HEK293T (cell line): Measurements from ENCODE around the gene ARID1B.

Experiments used
- BHLHE40 ChIP-seq: fragments of 450-650 bp; IDR thresholded peaks from 2 replicates; pipeline ENCODE4 v1.6.1; 2016; ENCODE audit warnings: mild to moderate bottlenecking, moderate library complexity, borderline replicate concordance
- ELF4 ChIP-seq: fragments of 450-650 bp; IDR thresholded peaks from 2 replicates; pipeline ENCODE4 v1.6.1; 2017; ENCODE audit warnings: antibody characterized with exemption
- FOXA1 ChIP-seq: fragments of 450-650 bp; IDR thresholded peaks from 2 replicates; pipeline ENCODE4 v1.6.1; 2016; ENCODE audit warnings: mild to moderate bottlenecking
- FOXM1 ChIP-seq: fragments of 450-650 bp; IDR thresholded peaks from 2 replicates; pipeline ENCODE4 v1.6.1; 2017; ENCODE audit warnings: mild to moderate bottlenecking, borderline replicate concordance
- HDGF ChIP-seq: fragments of 450-650 bp; IDR thresholded peaks from 2 replicates; pipeline ENCODE4 v1.6.1; 2017; ENCODE audit warnings: antibody characterized with exemption, borderline replicate concordance
- L3MBTL2 ChIP-seq: fragments of 450-650 bp; conservative IDR thresholded peaks from 2 replicates; pipeline ENCODE4 v1.6.1; 2016; ENCODE audit warnings: mild to moderate bottlenecking
- LEF1 ChIP-seq: fragments of 450-650 bp; IDR thresholded peaks from 2 replicates; pipeline ENCODE4 v1.6.1; 2017; ENCODE audit warnings: mild to moderate bottlenecking, borderline replicate concordance
- NFRKB ChIP-seq: fragments of 450-650 bp; IDR thresholded peaks from 2 replicates; pipeline ENCODE4 v1.6.1; 2016; ENCODE audit warnings: mild to moderate bottlenecking, moderate library complexity
- PKNOX1 ChIP-seq: fragments of 450-650 bp; IDR thresholded peaks from 2 replicates; pipeline ENCODE4 v1.6.1; 2016
- SP1 ChIP-seq: fragments of 450-650 bp; IDR thresholded peaks from 2 replicates; pipeline ENCODE4 v1.6.1; 2017
- TARDBP ChIP-seq: fragments of 450-650 bp; IDR thresholded peaks from 2 replicates; pipeline ENCODE4 v1.6.1; 2016

DNA sequence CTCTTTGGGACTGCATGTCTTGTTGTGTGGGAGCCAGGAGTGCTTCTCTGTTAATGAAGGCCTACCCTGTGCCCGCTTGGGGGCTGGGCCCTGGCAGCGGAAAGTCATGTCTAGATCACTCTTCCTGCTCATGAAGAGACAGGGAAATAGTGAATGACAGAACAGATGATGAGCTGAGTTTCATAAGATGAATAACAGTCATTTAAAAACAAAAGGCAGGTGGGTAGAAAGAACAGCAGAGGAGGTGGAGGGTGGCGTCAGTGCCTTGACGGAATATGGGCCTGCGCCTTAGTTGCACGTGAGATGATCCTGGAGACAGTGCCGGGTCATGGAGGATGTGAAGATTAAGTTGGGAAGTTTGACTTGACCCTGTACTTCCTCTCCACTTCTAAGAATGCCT, 85.5 kb downstream of the ARID1B start:
- no peak for TF ChIP-seq BHLHE40
- TF ChIP-seq HDGF: no peak
- no peak for TF ChIP-seq LEF1
- TF ChIP-seq L3MBTL2: no peak
- no peak for TF ChIP-seq TARDBP
- no peak for TF ChIP-seq FOXM1
- no peak for TF ChIP-seq PKNOX1
- TF ChIP-seq FOXA1: no peak
- TF ChIP-seq NFRKB: no peak
- no peak for TF ChIP-seq ELF4
- no peak for TF ChIP-seq SP1
